ENCODE data around the gene PRAMEF12. TPM values are rescaled to one million over a fixed set of nuclear protein-coding genes. Genes with fewer than 3 reads are reported as not detected.
"Not testable (repeated sequence)": the region's sequence is repeated elsewhere in the genome, so short reads cannot be mapped to it uniquely, and the experiment has no call there.

The PRAMEF12 gene
- total RNA-seq, 1 donor from 2014 or later: not detected

DNA sequence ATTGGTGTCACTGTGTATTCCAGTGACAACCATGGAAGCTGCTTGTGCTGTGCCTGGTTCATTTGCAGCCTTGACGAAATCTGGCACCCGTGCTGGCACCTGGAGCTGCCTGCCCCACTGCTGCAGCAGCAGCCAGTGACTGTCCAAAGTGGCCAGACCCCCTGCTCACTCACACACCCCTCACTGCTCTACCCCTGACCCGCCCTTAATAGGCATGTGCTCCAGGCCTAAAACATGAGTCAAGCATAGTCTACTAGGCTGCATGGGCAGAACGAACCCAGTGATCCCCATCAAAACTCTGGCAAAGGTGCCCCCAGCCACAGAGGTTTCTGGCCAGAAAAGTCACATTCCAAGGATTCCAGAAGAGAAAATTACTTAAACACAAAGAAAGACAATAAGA lies 25.4 kb downstream of the PRAMEF12 start:
- DNase-seq (ENCODE audit: extremely low spot score in 2 of 2): no peak
- no peaks in the 10 kb centered on the region for H3K4me1 ChIP-seq
- TF ChIP-seq POLR2AphosphoS5 (IDR thresholded peaks at IDR 0.05; ENCODE audit: insufficient read depth in 1 of 2, low read depth in 1 of 2) (no peak), POLR2A (IDR thresholded peaks at IDR 0.05) (no peak)
- TF ChIP-seq, protein P1, sequence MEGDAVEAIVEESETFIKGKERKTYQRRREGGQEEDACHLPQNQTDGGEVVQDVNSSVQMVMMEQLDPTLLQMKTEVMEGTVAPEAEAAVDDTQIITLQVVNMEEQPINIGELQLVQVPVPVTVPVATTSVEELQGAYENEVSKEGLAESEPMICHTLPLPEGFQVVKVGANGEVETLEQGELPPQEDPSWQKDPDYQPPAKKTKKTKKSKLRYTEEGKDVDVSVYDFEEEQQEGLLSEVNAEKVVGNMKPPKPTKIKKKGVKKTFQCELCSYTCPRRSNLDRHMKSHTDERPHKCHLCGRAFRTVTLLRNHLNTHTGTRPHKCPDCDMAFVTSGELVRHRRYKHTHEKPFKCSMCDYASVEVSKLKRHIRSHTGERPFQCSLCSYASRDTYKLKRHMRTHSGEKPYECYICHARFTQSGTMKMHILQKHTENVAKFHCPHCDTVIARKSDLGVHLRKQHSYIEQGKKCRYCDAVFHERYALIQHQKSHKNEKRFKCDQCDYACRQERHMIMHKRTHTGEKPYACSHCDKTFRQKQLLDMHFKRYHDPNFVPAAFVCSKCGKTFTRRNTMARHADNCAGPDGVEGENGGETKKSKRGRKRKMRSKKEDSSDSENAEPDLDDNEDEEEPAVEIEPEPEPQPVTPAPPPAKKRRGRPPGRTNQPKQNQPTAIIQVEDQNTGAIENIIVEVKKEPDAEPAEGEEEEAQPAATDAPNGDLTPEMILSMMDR (IDR thresholded peaks at IDR 0.05): no peak
- H3K36me3 ChIP-seq: no peaks in the 10 kb centered on the region
- no peak overlapping the region for H3K27ac ChIP-seq
- H3K9me3 ChIP-seq: no peaks in the 10 kb centered on the region
- no peaks in the 10 kb centered on the region for H3K27me3 ChIP-seq
- no peak overlapping the region for H3K4me3 ChIP-seq
- intact Hi-C loops (cut with DNase I): no loop called here

DNA sequence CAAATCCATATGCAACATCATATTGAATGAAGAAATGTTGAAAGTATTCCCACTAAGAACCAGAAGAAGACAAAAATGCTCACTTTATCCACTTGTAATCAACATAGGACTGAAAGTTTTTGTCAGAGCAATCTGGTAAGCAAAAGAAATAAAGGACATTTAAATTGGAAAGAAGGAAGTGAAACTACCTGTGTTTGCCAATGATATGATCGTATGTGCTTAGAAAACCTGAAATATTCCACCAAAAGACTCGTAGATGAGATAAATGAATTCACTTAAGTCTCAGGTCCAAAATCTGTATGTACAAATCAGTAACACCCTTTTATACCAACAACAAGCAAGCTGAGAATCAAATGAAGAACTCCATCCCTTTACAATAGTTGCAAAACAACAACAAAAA lies 26.2 kb downstream of the PRAMEF12 start:
- DNase-seq (ENCODE audit: extremely low spot score in 2 of 2): no peak
- TF ChIP-seq, protein P1 (IDR thresholded peaks at IDR 0.05): no peak
- Histone ChIP-seq H3K9me3 (no peaks in the 10 kb centered on the region), H3K27ac (no peak overlapping the region), H3K36me3 (no peaks in the 10 kb centered on the region), H3K4me1 (no peaks in the 10 kb centered on the region), H3K4me3 (no peak overlapping the region), H3K27me3 (no peaks in the 10 kb centered on the region)
- intact Hi-C loops (cut with DNase I): no loop called here

DNA sequence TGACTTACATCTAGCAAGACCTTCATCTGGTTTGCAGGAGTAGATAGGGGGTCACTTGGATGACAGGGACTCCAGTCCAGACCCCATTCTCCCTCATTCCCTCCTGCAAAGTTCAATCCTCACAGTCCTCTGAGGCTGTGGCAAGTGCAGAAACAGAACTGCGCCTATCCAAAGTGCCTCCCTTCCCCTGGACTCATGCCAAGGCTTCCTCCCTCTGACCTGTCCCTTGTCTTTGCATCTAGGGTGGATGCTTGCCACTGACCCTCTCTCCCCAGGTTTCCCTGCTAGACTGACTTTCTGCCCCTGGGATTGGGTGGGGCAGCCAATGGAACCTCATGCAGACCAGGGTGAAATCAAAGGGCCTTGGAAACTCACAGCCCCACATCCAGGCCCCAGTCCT lies 36.4 kb downstream of the PRAMEF12 start:
- H3K4me1 ChIP-seq: no peaks in the 10 kb centered on the region
- intact Hi-C loops (cut with DNase I): no loop called here
- H3K27ac ChIP-seq: no peak overlapping the region
- no peaks in the 10 kb centered on the region for H3K36me3 ChIP-seq
- DNase-seq (ENCODE audit: extremely low spot score in 2 of 2): no peak
- TF ChIP-seq POLR2A (IDR thresholded peaks at IDR 0.05) (no peak), POLR2AphosphoS5 (IDR thresholded peaks at IDR 0.05; ENCODE audit: insufficient read depth in 1 of 2, low read depth in 1 of 2) (no peak)
- TF ChIP-seq, protein P1 (IDR thresholded peaks at IDR 0.05): no peak
- no peaks in the 10 kb centered on the region for H3K27me3 ChIP-seq
- H3K4me3 ChIP-seq: no peak overlapping the region
- H3K9me3 ChIP-seq: no peaks in the 10 kb centered on the region

GRCh38 chr1:12810691-12811408 lies 37.3 kb downstream of the PRAMEF12 start:
- intact Hi-C loops (cut with DNase I): no loop called here
- H3K27ac ChIP-seq: no peak overlapping the region
- H3K27me3 ChIP-seq: no peaks in the 10 kb centered on the region
- TF ChIP-seq, protein P1 (IDR thresholded peaks at IDR 0.05): no peak
- TF ChIP-seq POLR2A (IDR thresholded peaks at IDR 0.05) (no peak), POLR2AphosphoS5 (IDR thresholded peaks at IDR 0.05; ENCODE audit: insufficient read depth in 1 of 2, low read depth in 1 of 2) (no peak)
- DNase-seq (ENCODE audit: extremely low spot score in 2 of 2): no peak
- H3K9me3 ChIP-seq: no peaks in the 10 kb centered on the region
- H3K4me1 ChIP-seq: no peaks in the 10 kb centered on the region
- H3K4me3 ChIP-seq: no peak overlapping the region
- H3K36me3 ChIP-seq: no peaks in the 10 kb centered on the region

DNA sequence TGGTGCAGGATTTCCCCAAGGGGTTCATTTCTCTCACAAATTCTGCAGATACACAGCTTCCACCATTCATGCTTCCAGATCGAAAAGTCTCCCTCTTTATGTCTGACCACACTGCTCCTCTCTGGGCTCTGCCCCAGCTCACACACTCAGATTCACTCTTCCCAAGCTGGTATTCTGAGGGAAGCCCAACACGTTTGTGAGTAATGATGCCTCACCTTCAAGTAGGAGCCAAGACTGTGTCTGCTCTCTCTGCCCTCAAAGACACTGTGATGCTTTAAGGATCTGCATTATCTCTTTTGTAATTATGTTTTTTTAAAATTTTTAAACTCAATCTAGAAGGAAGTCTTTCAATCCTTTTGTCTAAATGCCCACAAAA lies 37.9 kb downstream of the PRAMEF12 start:
- Histone ChIP-seq H3K4me1 (no peaks in the 10 kb centered on the region), H3K27me3 (no peaks in the 10 kb centered on the region), H3K36me3 (no peaks in the 10 kb centered on the region), H3K4me3 (no peak overlapping the region), H3K27ac (no peak overlapping the region), H3K9me3 (no peaks in the 10 kb centered on the region)
- DNase-seq (ENCODE audit: extremely low spot score in 2 of 2): no peak
- intact Hi-C loops (cut with DNase I): no loop called here
- TF ChIP-seq POLR2A (IDR thresholded peaks at IDR 0.05) (no peak), POLR2AphosphoS5 (IDR thresholded peaks at IDR 0.05; ENCODE audit: insufficient read depth in 1 of 2, low read depth in 1 of 2) (no peak)
- TF ChIP-seq, protein P1 (IDR thresholded peaks at IDR 0.05): no peak

GRCh38 chr1:12819061-12819460 lies 45.5 kb downstream of the PRAMEF12 start:
- not testable (repeated sequence) for H3K27me3 ChIP-seq; DNase-seq (ENCODE audit: extremely low spot score in 2 of 2); H3K36me3 ChIP-seq

More at GRCh38 chr1:12819061-12819460, 45.5 kb downstream of the PRAMEF12 start:
- H3K4me3 ChIP-seq; H3K9me3 ChIP-seq; intact Hi-C loops (cut with DNase I); H3K4me1 ChIP-seq; H3K27ac ChIP-seq: not testable (repeated sequence)
